Stimulated activated CD8-positive, alpha-beta memory T cell treated with anti-CD3 and anti-CD28 coated beads, Interleukin-7, amount 100 ng/mL, for 48 hours (primary cell): ENCODE results near the gene HOXC10.

Experiments
- DNase-seq, 2 donors: peaks; one replicate each; pipeline ENCODE4 v3.0.0-alpha.2; 2020; ENCODE audit warnings: low read depth in 1 of 2; ENCODE audit errors: extremely low read depth in 1 of 2

The HOXC10 gene

GRCh38 chr12:53988541-53989226 is 3.7 kb downstream of the HOXC10 start:
- no peak for DNase-seq

GRCh38 chr12:53989227-53990113 is 4.5 kb downstream of the HOXC10 start:
- DNase-seq: no peak

GRCh38 chr12:53990311-53991076 is 5.5 kb downstream of the HOXC10 start:
- no peak for DNase-seq

DNA sequence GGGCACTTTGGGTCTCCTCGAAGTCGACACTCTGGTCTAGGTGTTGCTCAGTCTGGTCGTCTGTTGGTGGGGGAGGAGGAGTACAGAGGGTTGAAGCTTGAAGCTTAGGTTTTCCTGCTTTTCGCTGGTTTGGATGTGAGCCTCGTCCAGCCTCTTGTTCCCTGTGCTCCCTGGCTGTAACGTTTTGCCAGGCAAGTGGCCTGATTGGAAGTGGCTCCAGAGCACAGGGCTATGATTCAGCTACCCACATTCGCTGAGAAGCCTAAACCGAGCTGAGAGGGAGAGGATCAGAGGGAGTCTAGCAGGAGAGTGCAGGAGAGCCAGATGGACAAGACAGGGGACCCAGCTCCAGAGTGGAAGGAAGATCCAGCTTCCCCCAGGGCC is 6.1 kb downstream of the HOXC10 start:
- DNase-seq: no peak

GRCh38 chr12:53992377-53992889 is 7.5 kb downstream of the HOXC10 start:
- no peak for DNase-seq

GRCh38 chr12:53993162-53994008 is 8.4 kb downstream of the HOXC10 start:
- no peak for DNase-seq

DNA sequence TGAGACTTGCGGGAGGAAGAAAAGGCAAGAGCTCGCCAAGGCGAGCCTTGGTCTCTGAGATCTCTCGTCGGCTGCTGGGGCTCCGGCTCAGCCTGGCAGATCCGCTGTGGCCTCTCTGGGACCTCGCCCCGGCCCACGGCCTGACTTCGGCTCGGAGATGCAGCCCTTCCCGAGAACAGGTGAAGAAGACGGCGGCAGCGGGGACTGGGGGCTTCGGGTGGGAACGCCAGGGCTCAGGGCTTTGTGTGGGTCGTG is 9.0 kb downstream of the HOXC10 start:
- no peak for DNase-seq

- no peak for DNase-seq
Observed at GRCh38 chr12:53994264-53995001, 9.5 kb downstream of the HOXC10 start.

GRCh38 chr12:53995002-53995377 is 10.0 kb downstream of the HOXC10 start:
- no peak for DNase-seq

DNA sequence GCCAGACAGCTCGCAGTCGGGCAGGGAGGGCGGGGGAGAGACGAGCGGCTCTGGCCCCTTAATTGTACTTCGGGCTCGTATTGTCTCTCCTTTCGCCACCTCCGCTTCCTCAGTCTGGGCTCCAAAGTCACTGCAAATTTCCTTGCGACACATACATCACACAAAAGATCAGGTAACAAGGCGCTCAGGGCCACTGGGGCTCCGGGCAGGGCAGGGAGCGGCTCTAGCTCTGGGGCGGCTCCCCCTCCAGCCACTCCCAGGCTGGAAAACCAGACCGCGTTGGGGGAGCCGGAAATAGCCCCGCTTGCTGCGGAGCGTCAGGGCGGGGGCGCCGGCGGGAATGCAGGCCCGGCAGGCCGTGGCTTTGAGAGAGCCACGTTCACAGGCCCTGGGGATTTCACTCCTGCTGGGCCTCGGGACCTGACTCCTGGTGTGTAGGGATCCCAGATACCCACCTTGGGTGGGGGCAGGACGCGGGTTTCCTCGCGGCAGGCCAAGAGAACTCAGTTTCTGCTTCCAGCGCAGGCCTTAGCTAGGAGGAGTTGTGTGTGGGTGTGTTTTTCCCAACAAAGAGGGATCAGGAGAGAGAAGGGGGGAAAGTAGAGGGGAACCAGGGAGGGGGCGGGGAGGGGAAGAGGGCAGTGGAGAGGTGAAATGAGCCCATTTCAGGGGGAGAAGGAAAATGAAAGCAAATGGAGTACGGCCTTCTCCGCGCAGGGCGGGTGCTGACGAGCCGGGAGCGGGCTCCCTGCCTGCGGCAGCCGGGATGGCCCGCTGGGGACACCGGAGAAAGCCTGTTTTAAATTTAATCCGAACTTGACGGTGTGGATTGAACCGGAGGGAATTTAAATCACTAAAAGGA is 10.7 kb downstream of the HOXC10 start:
- DNase-seq: no peak

DNA sequence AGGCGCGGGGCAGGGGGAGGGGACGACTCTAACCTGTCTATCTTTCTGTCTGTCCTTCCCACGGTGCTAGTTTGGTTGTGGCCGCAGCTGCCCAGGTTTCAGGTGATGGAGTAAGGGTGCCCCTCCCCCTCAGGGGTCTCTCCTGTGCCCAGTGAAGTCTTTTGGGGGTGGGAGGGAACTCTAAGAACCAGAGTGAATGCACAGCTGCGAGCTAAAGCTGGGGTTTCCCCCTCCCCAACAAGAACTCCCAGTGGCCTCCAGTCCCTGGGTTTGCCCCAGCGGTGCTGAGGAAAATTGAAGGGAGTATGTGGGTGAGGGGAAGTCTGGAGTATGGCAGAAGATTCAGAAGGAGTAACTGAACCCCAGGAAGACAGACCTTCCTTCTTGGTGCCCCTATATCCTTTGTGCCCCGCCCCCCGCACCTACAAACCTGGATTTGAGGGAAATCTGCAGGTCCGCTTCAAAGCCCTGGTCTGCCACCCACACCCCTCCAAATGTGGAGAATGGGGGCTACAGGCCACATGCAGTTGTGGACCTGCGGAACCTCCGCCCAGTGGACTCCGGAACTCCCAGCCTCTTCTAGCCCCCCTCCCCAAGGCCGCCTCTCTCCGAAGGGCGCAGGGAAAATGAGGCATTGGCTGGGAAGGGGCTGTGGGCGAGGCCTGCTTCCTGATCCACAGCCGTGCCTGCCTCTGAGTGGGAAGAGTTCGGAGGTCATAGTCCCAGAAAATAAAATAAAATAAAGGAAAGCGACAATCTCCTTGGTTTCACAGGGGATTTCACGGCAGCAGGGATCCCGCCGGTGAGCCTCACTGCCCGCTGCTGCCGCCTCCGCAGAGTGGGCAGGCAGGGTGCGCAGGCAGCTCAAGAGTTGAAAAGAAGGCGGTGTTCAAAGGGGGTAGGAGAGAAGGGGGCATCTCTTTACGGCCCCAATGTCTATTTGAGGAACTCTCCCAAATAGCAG is 11.6 kb downstream of the HOXC10 start:
- no peak for DNase-seq

DNA sequence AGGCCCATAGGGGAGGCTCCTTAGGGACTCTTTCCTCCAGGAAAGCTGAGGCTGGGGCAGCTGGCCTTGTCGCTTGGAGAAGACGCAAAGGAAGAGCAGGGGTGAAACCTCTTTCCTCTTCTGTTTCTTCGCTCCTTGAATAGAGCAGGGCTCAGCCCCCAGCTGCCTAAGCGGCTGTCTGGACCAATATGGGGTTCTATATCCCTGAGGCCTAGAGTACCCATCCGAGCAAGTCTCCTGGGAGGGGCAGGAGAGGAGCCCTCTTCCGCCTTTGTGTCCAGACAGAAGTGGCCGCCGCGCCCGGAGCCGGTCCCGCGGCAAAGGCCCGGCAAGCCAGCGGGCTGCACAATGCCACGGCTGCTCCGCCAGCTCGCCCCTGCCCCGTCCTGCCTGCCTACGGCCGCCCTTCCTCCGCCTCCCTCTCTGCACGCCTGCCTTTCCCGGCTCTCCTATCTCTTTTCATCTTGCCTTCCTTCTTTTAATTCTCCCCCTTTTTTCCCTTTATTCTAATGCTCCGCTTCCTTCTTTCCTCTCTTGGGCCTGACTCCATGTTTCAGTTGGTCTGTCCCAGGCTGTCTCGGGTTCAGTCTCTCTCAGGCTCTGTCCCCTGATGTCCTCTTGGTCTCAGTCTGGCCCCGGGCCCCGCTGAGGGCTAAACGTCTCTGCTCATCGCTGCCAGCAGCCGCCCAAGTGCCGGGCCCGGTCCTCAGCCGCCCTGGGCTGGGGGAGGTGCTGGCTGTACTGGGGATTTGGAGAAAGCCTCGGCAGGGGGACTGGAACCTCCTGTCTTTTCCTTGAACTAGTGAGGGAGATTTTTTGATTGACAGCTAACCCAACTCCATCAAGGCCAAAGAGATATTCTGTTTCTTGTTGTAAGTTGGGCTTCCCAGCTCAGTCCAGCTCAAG is 12.5 kb downstream of the HOXC10 start:
- DNase-seq: no peak

GRCh38 chr12:53998110-53998899 is 13.4 kb downstream of the HOXC10 start:
- DNase-seq: no peak

- no peak for DNase-seq
Observed at GRCh38 chr12:53998900-53999236, 13.9 kb downstream of the HOXC10 start.

- no peak for DNase-seq
Observed at GRCh38 chr12:53999559-54000115, 14.7 kb downstream of the HOXC10 start.
